HepG2 (cell line): ENCODE results near the gene CSK. TPM values are rescaled to one million over a fixed set of nuclear protein-coding genes. Genes with fewer than 3 reads are reported as not detected.
A peak's percentile ranks its signal among the peaks of the same experiment; 100 is the strongest.

Source experiments
- BRF2 ChIP-seq: sonication (generic); formaldehyde crosslinking; IDR thresholded peaks from 2 replicates; pipeline ENCODE4 v1.8.1; 2022; ENCODE audit warnings: mild to moderate bottlenecking, missing genetic modification reagents
- EEA1 ChIP-seq: sonication (generic); formaldehyde crosslinking; IDR thresholded peaks from 2 replicates; pipeline ENCODE4 v1.5.1; 2020; ENCODE audit warnings: mild to moderate bottlenecking, missing genetic modification reagents, borderline replicate concordance
- FOXJ3 ChIP-seq: sonication (generic); formaldehyde crosslinking; IDR thresholded peaks from 2 replicates; pipeline ENCODE4 v1.4.0; 2020; ENCODE audit warnings: missing genetic modification reagents, mild to moderate bottlenecking, borderline replicate concordance
- HMGXB3 ChIP-seq: sonication (generic); formaldehyde crosslinking; IDR thresholded peaks from 2 replicates; pipeline ENCODE4 v1.4.0; 2020; ENCODE audit warnings: missing genetic modification reagents, borderline replicate concordance
- MED8 ChIP-seq: sonication (generic); formaldehyde crosslinking; IDR thresholded peaks from 2 replicates; pipeline ENCODE4 v1.8.1; 2023; ENCODE audit warnings: mild to moderate bottlenecking, missing genetic modification reagents; ENCODE audit not compliant: insufficient replicate concordance
- MLLT10 ChIP-seq: sonication (generic); formaldehyde crosslinking; IDR thresholded peaks from 2 replicates; pipeline ENCODE4 v1.4.0; 2020; ENCODE audit warnings: missing genetic modification reagents
- NKX3-1 ChIP-seq: sonication (generic); formaldehyde crosslinking; IDR thresholded peaks from 2 replicates; pipeline ENCODE4 v1.5.0; 2020; ENCODE audit warnings: missing genetic modification reagents
- NR2F6 ChIP-seq, 2 experiments: IDR thresholded peaks; 2 replicates each; pipeline ENCODE4 v1.6.1; 2016; ENCODE audit warnings: antibody characterized with exemption in 1 of 2, mild to moderate bottlenecking in 1 of 2
- PAWR ChIP-seq: sonication (generic); formaldehyde crosslinking; IDR thresholded peaks from 2 replicates; pipeline ENCODE4 v1.4.0; 2020; ENCODE audit warnings: missing genetic modification reagents, mild to moderate bottlenecking, borderline replicate concordance
- REL ChIP-seq: sonication (generic); formaldehyde crosslinking; conservative IDR thresholded peaks from 2 replicates; pipeline ENCODE4 v1.8.0; 2022; ENCODE audit warnings: mild to moderate bottlenecking, missing genetic modification reagents, moderate library complexity
- SUZ12 ChIP-seq: fragments of 150-350 bp; IDR thresholded peaks from 2 replicates; pipeline ENCODE4 v1.6.1; 2014; ENCODE audit warnings: low read depth, low read length
- UBTF ChIP-seq: sonication (generic); formaldehyde crosslinking; IDR thresholded peaks from 2 replicates; pipeline ENCODE4 v1.4.0; 2020; ENCODE audit warnings: mild to moderate bottlenecking, missing genetic modification reagents
- ZBTB46 ChIP-seq: sonication (generic); formaldehyde crosslinking; IDR thresholded peaks from 2 replicates; pipeline ENCODE4 v1.4.0; 2020; ENCODE audit warnings: mild to moderate bottlenecking, missing genetic modification reagents, borderline replicate concordance
- ZNF550 ChIP-seq: sonication (generic); formaldehyde crosslinking; IDR thresholded peaks from 2 replicates; pipeline ENCODE4 v1.4.0; 2020; ENCODE audit warnings: mild to moderate bottlenecking, missing genetic modification reagents, borderline replicate concordance
- ZNF569 ChIP-seq: sonication (generic); formaldehyde crosslinking; IDR thresholded peaks from 2 replicates; pipeline ENCODE4 v1.5.0; 2020; ENCODE audit warnings: mild to moderate bottlenecking, missing genetic modification reagents, moderate library complexity, borderline replicate concordance
- ZNF770 ChIP-seq: sonication (generic); formaldehyde crosslinking; IDR thresholded peaks from 2 replicates; pipeline ENCODE4 v1.5.0; 2020; ENCODE audit warnings: mild to moderate bottlenecking, missing genetic modification reagents
- polyA plus RNA-seq, 8 experiments: library from polyadenylated mRNA; depleted of rRNA in 3 of 8; stranded (reverse) in 7 of 8; unstranded in 1 of 8; fragments of >200 nt; fragmentation: Illumina TruSeq in 4 of 8; extraction: Trizol in 4 of 8; gene quantifications; 2 replicates each; pipeline versions ENCODE4 v1.2.1 to v1.2.3, GENCODE V29; 2011 to 2016; ENCODE audit warnings: low read depth in 4 of 8, missing spikeins in 1 of 8, mixed read lengths in 1 of 8; ENCODE audit not compliant: insufficient read depth in 1 of 8
- total RNA-seq, 5 experiments: library from RNA; depleted of rRNA; stranded (reverse); fragments of >200 nt; fragmentation: Illumina TruSeq; extraction: Trizol; gene quantifications; 2 replicates each; pipeline ENCODE4 v1.2.3, GENCODE V29; 2016; ENCODE audit warnings: low read depth in 1 of 5

Gene CSK
- total and polyA plus RNA-seq, 2 of the 13 experiments (the other 11 are each of a cell fraction or from before 2014, with no cell fraction given): 12.5 to 21.3 TPM

GRCh38 chr15:74799856-74800558 lies 18.1 kb downstream of the CSK start (continued):
- TF ChIP-seq BRF2 (no peak), HMGXB3 (CRISPR knock-in tag) (peak; percentile 59; the same call in 1 of the 2 replicates), ZNF569 (CRISPR knock-in tag) (no peak), MLLT10 (no peak), MED8 (no peak), UBTF (CRISPR knock-in tag) (no peak), FOXJ3 (no peak), SUZ12 (no peak), NR2F6 (IDR thresholded peaks at IDR 0.05) (peak; percentile 27; the same call in 1 of the 2 replicates), NR2F6 (CRISPR knock-in tag; IDR thresholded peaks at IDR 0.05) (peak; percentile 63; the same call in 1 of the 2 replicates), EEA1 (CRISPR knock-in tag) (no peak), ZBTB46 (CRISPR knock-in tag) (no peak), REL (no peak), NKX3-1 (CRISPR knock-in tag) (no peak), ZNF770 (CRISPR knock-in tag) (no peak), ZNF550 (CRISPR knock-in tag) (0 out of 2 replicates have a peak, but pooled peaks have one; percentile 29), PAWR (CRISPR knock-in tag) (no peak)
